ENCODE measurements around the gene EPO. TPM values are rescaled to one million over a fixed set of nuclear protein-coding genes. Genes with fewer than 3 reads are reported as not detected.
"Not testable (repeated sequence)": the region's sequence is repeated elsewhere in the genome, so short reads cannot be mapped to it uniquely, and the experiment has no call there.

Gene EPO
- total RNA-seq, 1 donor from 2014 or later: 0.22 TPM

GRCh38 chr7:100759357-100760171, 39.3 kb downstream of the EPO start:
- no peak overlapping the region for H3K27ac Mint-ChIP-seq
- no peaks in the 10 kb centered on the region for H3K9me3 Mint-ChIP-seq
- no peak overlapping the region for H3K4me3 Mint-ChIP-seq
- TF ChIP-seq CTCF (conservative IDR thresholded peaks at IDR 0.05): no peak
- H3K36me3 Mint-ChIP-seq: no peaks in the 10 kb centered on the region
- no peaks in the 10 kb centered on the region for H3K4me1 Mint-ChIP-seq (ENCODE audit: unreplicated experiment)
- H3K27me3 Mint-ChIP-seq: peaks cover 4% of the 10 kb centered on the region
- no peak for DNase-seq (ENCODE audit: extremely low spot score, unreplicated experiment)

GRCh38 chr7:100762841-100763240, 42.6 kb downstream of the EPO start:
- H3K9me3 Mint-ChIP-seq; DNase-seq (ENCODE audit: extremely low spot score, unreplicated experiment); H3K36me3 Mint-ChIP-seq; H3K4me3 Mint-ChIP-seq; H3K4me1 Mint-ChIP-seq (ENCODE audit: unreplicated experiment); H3K27ac Mint-ChIP-seq; H3K27me3 Mint-ChIP-seq: not testable (repeated sequence)

DNA sequence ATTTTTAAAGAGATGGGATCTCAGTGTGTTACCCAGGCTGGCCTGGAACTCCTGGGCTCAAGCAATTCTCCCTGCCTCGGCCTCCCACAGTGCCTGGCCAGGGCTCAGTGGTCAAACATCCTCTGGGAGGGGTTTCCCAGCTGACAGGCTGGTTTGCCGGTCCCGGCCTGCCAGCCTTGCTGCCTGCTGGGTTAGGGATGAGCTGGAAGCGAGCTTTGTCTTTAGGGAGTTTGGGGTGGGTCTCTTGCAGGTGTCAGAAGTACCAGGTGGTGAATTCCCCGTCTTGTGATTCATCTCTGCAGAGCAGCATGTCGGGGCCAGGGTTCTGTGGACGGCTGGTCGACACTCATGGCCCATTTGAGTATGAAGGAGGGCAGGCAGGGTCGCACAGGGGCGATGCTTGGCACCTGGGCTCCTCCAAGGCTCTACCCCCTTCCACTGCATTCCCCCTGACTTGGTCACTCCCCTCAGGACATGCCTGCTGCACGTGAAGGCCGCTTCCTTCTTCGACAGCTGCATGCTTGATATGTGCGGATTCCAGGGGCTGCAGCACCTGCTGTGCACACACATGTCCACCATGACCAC, 43.4 kb downstream of the EPO start:
- no peak for TF ChIP-seq CTCF (conservative IDR thresholded peaks at IDR 0.05)
- Mint-ChIP-seq H3K36me3 (no peaks in the 10 kb centered on the region), H3K27ac (no peak overlapping the region), H3K9me3 (no peaks in the 10 kb centered on the region), H3K27me3 (peaks cover 4% of the 10 kb centered on the region), H3K4me3 (no peak overlapping the region), H3K4me1 (ENCODE audit: unreplicated experiment) (no peaks in the 10 kb centered on the region)
- no peak for DNase-seq (ENCODE audit: extremely low spot score, unreplicated experiment)

- H3K9me3 Mint-ChIP-seq: no peaks in the 10 kb centered on the region
- no peak for DNase-seq (ENCODE audit: extremely low spot score, unreplicated experiment)
- H3K4me3 Mint-ChIP-seq: no peak overlapping the region
- no peak for TF ChIP-seq CTCF (conservative IDR thresholded peaks at IDR 0.05)
- H3K36me3 Mint-ChIP-seq: no peaks in the 10 kb centered on the region
- no peaks in the 10 kb centered on the region for H3K27me3 Mint-ChIP-seq
- H3K4me1 Mint-ChIP-seq (ENCODE audit: unreplicated experiment): no peaks in the 10 kb centered on the region
- no peak overlapping the region for H3K27ac Mint-ChIP-seq
These were observed 44.6 kb downstream of the EPO start for GRCh38 chr7:100764841-100765240.

- Mint-ChIP-seq H3K4me1 (ENCODE audit: unreplicated experiment) (no peaks in the 10 kb centered on the region), H3K9me3 (no peaks in the 10 kb centered on the region), H3K36me3 (no peaks in the 10 kb centered on the region), H3K4me3 (no peak overlapping the region), H3K27ac (no peak overlapping the region), H3K27me3 (no peaks in the 10 kb centered on the region)
- DNase-seq (ENCODE audit: extremely low spot score, unreplicated experiment): no peak
- no peak for TF ChIP-seq CTCF (conservative IDR thresholded peaks at IDR 0.05)
These were observed 45.0 kb downstream of the EPO start for GRCh38 chr7:100765250-100765649.

GRCh38 chr7:100768784-100769183, 48.5 kb downstream of the EPO start:
- DNase-seq (ENCODE audit: extremely low spot score, unreplicated experiment): no peak
- Mint-ChIP-seq H3K4me3 (no peak overlapping the region), H3K27me3 (no peaks in the 10 kb centered on the region), H3K36me3 (no peaks in the 10 kb centered on the region), H3K4me1 (ENCODE audit: unreplicated experiment) (no peaks in the 10 kb centered on the region), H3K27ac (no peak overlapping the region), H3K9me3 (no peaks in the 10 kb centered on the region)
- TF ChIP-seq CTCF (conservative IDR thresholded peaks at IDR 0.05): no peak
